Measurements from ENCODE around the gene RSPH9.

DNA sequence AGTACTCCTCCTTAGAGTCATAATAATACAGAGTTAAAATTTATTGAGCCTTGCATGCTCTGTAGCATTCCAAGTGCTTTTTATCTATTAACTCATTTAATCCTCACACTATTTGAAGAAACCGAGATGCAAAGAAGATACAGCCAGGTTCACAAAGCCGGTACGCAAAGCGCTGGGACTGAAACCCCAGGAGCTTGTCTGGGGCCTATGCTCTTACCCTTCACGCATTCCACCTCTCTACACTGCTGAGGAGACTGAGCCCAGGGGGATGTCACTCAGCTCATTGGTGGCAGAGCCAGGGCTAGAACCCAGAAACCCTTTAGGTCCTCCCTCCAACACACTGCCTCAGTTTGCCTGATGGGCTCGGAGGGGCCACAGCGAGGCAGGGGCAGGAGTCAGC is 62.4 kb downstream of the RSPH9 start:
- TF ChIP-seq, protein P1, sequence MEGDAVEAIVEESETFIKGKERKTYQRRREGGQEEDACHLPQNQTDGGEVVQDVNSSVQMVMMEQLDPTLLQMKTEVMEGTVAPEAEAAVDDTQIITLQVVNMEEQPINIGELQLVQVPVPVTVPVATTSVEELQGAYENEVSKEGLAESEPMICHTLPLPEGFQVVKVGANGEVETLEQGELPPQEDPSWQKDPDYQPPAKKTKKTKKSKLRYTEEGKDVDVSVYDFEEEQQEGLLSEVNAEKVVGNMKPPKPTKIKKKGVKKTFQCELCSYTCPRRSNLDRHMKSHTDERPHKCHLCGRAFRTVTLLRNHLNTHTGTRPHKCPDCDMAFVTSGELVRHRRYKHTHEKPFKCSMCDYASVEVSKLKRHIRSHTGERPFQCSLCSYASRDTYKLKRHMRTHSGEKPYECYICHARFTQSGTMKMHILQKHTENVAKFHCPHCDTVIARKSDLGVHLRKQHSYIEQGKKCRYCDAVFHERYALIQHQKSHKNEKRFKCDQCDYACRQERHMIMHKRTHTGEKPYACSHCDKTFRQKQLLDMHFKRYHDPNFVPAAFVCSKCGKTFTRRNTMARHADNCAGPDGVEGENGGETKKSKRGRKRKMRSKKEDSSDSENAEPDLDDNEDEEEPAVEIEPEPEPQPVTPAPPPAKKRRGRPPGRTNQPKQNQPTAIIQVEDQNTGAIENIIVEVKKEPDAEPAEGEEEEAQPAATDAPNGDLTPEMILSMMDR (IDR thresholded peaks at IDR 0.05; ENCODE audit: extremely low read depth in 1 of 2, insufficient read depth in 1 of 2, low read depth in 1 of 2, low read length in 2 of 2), result no peak
- TF ChIP-seq GATA2 (IDR thresholded peaks at IDR 0.05; ENCODE audit: insufficient read depth, insufficient read length, low read depth, low read length), result no peak
- no peak for TF ChIP-seq EZH2 (IDR thresholded peaks at IDR 0.05; ENCODE audit: borderline replicate concordance, low read depth, low read length, severe bottlenecking)
- TF ChIP-seq, protein P2, sequence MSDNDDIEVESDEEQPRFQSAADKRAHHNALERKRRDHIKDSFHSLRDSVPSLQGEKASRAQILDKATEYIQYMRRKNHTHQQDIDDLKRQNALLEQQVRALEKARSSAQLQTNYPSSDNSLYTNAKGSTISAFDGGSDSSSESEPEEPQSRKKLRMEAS (IDR thresholded peaks at IDR 0.05; ENCODE audit: insufficient read depth, insufficient read length), result no peak
- TF ChIP-seq POLR2AphosphoS5 (IDR thresholded peaks at IDR 0.05; ENCODE audit: insufficient read depth, low read depth, low read length), result no peak

All from endothelial cell of umbilical vein (primary cell).